HepG2 (cell line): ENCODE results near the gene CAPN14. TPM values are rescaled to one million over a fixed set of nuclear protein-coding genes. Genes with fewer than 3 reads are reported as not detected.

Experiments used
- CTCF ChIP-seq: sonication (generic); formaldehyde crosslinking; IDR thresholded peaks from 2 replicates; pipeline ENCODE4 v1.5.0; 2020; ENCODE audit warnings: mild to moderate bottlenecking, missing genetic modification reagents, moderate library complexity
- KAT8 ChIP-seq: IDR thresholded peaks from 2 replicates; pipeline ENCODE4 v1.6.1; 2016; ENCODE audit warnings: missing genetic modification reagents, missing compliant biosample characterization
- RAD21 ChIP-seq: fragments of 450-650 bp; formaldehyde crosslinking; IDR thresholded peaks from 2 replicates; pipeline ENCODE4 v1.5.0; 2020; ENCODE audit warnings: mild to moderate bottlenecking
- REPIN1 ChIP-seq: sonication (generic); formaldehyde crosslinking; IDR thresholded peaks from 2 replicates; pipeline ENCODE4 v1.8.0; 2022; ENCODE audit warnings: missing genetic modification reagents, low read depth, mild to moderate bottlenecking, borderline replicate concordance
- SOX13 ChIP-seq, 3 experiments: fragments of 450-650 bp in 1 of 3; sonication (generic) in 1 of 3; formaldehyde crosslinking in 1 of 3; IDR thresholded peaks in 2 of 3; conservative IDR thresholded peaks in 1 of 3; 2 replicates each; pipeline versions ENCODE4 v1.5.0 to v1.6.1; 2016 to 2020; ENCODE audit warnings: antibody characterized with exemption in 1 of 3, mild to moderate bottlenecking in 1 of 3, missing compliant biosample characterization in 1 of 3, missing genetic modification reagents in 1 of 3, moderate library complexity in 1 of 3
- STAG1 ChIP-seq: sonication (generic); formaldehyde crosslinking; IDR thresholded peaks from 2 replicates; pipeline ENCODE4 v1.4.0; 2020; ENCODE audit warnings: missing genetic modification reagents
- THAP11 ChIP-seq: IDR thresholded peaks from 2 replicates; pipeline ENCODE4 v1.6.1; 2016; ENCODE audit warnings: missing biosample characterization, missing genetic modification reagents
- XRCC5 ChIP-seq: fragments of 200-400 bp; formaldehyde crosslinking; optimal IDR thresholded peaks from 2 replicates; pipeline ENCODE3; 2017; ENCODE audit warnings: mild to moderate bottlenecking, low read length
- ZBTB26 ChIP-seq: IDR thresholded peaks from 2 replicates; pipeline ENCODE4 v1.6.1; 2016; ENCODE audit warnings: missing compliant biosample characterization, missing genetic modification reagents, borderline replicate concordance
- ZNF160 ChIP-seq: sonication (generic); formaldehyde crosslinking; IDR thresholded peaks from 2 replicates; pipeline ENCODE4 v1.8.0; 2022; ENCODE audit warnings: mild to moderate bottlenecking, inconsistent platforms, missing genetic modification reagents
- ZNF224 ChIP-seq: sonication (generic); formaldehyde crosslinking; IDR thresholded peaks from 2 replicates; pipeline ENCODE4 v1.5.0; 2020; ENCODE audit warnings: mild to moderate bottlenecking, missing genetic modification reagents
- ZNF501 ChIP-seq: sonication (generic); formaldehyde crosslinking; IDR thresholded peaks from 2 replicates; pipeline ENCODE4 v1.5.1; 2020; ENCODE audit warnings: mild to moderate bottlenecking, moderate library complexity, missing genetic modification reagents
- ZNF749 ChIP-seq: sonication (generic); formaldehyde crosslinking; IDR thresholded peaks from 2 replicates; pipeline ENCODE4 v1.8.0; 2022; ENCODE audit warnings: mild to moderate bottlenecking, missing genetic modification reagents, moderate library complexity, borderline replicate concordance
- polyA plus RNA-seq, 8 experiments: library from polyadenylated mRNA; depleted of rRNA in 3 of 8; stranded (reverse) in 7 of 8; unstranded in 1 of 8; fragments of >200 nt; fragmentation: Illumina TruSeq in 4 of 8; extraction: Trizol in 4 of 8; gene quantifications; 2 replicates each; pipeline versions ENCODE4 v1.2.1 to v1.2.3, GENCODE V29; 2011 to 2016; ENCODE audit warnings: low read depth in 4 of 8, missing spikeins in 1 of 8, mixed read lengths in 1 of 8; ENCODE audit not compliant: insufficient read depth in 1 of 8
- total RNA-seq, 5 experiments: library from RNA; depleted of rRNA; stranded (reverse); fragments of >200 nt; fragmentation: Illumina TruSeq; extraction: Trizol; gene quantifications; 2 replicates each; pipeline ENCODE4 v1.2.3, GENCODE V29; 2016; ENCODE audit warnings: low read depth in 1 of 5

Gene CAPN14
- total and polyA plus RNA-seq, 2 of the 13 experiments (the other 11 are each of a cell fraction or from before 2014, with no cell fraction given), result not detected

GRCh38 chr2:31170071-31170698, 47.1 kb downstream of the CAPN14 start (continued):
- TF ChIP-seq ZBTB26 (CRISPR knock-in tag) (0 out of 2 replicates have a peak, but pooled peaks have one; percentile 29), ZNF749 (CRISPR knock-in tag) (no peak), ZNF501 (CRISPR knock-in tag) (no peak), REPIN1 (CRISPR knock-in tag) (peak; percentile 39; the same call in 1 of the 2 replicates), THAP11 (CRISPR knock-in tag) (peak; percentile 30; the same call in 1 of the 2 replicates), STAG1 (CRISPR knock-in tag) (peak; percentile 86), ZNF160 (no peak), CTCF (CRISPR knock-in tag) (peak; percentile 91), KAT8 (CRISPR knock-in tag) (no peak), RAD21 (CRISPR knock-in tag) (peak; percentile 70), XRCC5 (peak; percentile 82), ZNF224 (CRISPR knock-in tag) (no peak), SOX13 (IDR thresholded peaks at IDR 0.05) (no peak), SOX13 (CRISPR knock-in tag; conservative IDR thresholded peaks at IDR 0.05 in 1 of 2, IDR thresholded peaks at IDR 0.05 in 1 of 2) (0 out of 4 replicates have a peak, but pooled peaks of 1 of the 2 experiments have one; percentile 8)
